ENCODE results near the gene PLG. TPM values are rescaled to one million over a fixed set of nuclear protein-coding genes. Genes with fewer than 3 reads are reported as not detected.

The PLG gene
- total RNA-seq, 2 donors from 2014 or later: not detected

DNA sequence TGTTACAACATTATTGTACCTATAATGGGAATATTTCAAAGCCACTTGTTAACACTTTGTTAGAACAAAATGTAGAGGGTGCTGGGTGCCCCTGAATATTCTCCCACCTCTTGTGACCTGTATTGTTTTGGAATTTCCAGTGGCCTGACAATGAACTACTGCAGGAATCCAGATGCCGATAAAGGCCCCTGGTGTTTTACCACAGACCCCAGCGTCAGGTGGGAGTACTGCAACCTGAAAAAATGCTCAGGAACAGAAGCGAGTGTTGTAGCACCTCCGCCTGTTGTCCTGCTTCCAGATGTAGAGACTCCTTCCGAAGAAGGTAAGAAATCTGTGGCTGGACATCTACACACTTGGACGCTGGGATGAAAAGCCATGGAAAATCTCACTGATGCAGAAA lies 28.9 kb downstream of the PLG start:
- no peak for ATAC-seq (ENCODE audit: insufficient number of reproducible peaks, low FRiP score, low read depth)
- H3K4me1 ChIP-seq (ENCODE audit: control insufficient read depth in 1 of 2, low read depth in 2 of 2): no peaks in the 10 kb centered on the region
- no peak overlapping the region for H3K27ac ChIP-seq
- no peak overlapping the region for H3K4me3 ChIP-seq
- H3K27me3 ChIP-seq (replicated peaks; ENCODE audit: insufficient read depth): no peaks in the 10 kb centered on the region
- no peak for DNase-seq (ENCODE audit: low spot score)
- TF ChIP-seq, protein P1, sequence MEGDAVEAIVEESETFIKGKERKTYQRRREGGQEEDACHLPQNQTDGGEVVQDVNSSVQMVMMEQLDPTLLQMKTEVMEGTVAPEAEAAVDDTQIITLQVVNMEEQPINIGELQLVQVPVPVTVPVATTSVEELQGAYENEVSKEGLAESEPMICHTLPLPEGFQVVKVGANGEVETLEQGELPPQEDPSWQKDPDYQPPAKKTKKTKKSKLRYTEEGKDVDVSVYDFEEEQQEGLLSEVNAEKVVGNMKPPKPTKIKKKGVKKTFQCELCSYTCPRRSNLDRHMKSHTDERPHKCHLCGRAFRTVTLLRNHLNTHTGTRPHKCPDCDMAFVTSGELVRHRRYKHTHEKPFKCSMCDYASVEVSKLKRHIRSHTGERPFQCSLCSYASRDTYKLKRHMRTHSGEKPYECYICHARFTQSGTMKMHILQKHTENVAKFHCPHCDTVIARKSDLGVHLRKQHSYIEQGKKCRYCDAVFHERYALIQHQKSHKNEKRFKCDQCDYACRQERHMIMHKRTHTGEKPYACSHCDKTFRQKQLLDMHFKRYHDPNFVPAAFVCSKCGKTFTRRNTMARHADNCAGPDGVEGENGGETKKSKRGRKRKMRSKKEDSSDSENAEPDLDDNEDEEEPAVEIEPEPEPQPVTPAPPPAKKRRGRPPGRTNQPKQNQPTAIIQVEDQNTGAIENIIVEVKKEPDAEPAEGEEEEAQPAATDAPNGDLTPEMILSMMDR (IDR thresholded peaks at IDR 0.05): no peak
- no peaks in the 10 kb centered on the region for H3K9me3 ChIP-seq
- no peaks in the 10 kb centered on the region for H3K36me3 ChIP-seq

DNA sequence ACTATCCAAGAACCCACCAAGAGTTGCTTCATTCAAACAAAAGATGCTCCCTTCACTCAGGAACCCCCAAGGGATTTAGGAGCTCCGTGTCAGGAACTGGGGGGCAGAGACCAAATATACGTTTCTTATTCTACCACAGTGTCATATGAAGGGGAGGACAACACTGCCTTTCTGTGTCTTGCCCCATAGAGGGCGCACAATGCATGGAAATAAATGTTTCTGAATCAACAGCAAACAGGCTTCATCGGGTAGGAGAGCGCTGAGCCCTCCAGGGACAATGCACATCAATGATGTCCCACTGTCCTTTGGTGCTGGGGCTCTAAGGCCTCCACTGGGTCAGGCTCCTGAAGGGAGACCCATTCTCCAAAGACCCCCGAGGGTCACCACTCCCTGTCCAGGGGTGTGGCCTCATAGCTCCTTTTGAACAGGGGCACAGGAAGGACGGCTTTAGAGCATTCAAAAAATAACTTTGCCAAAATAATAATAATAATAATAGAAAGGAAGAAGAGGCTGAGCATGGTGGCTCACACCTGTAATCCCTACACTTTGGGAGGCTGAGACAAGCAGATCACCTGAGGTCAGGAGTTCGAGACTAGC lies 31.1 kb downstream of the PLG start:
- H3K4me1 ChIP-seq (ENCODE audit: control insufficient read depth in 1 of 2, low read depth in 2 of 2): no peaks in the 10 kb centered on the region
- no peak for DNase-seq (ENCODE audit: low spot score)
- H3K27ac ChIP-seq: no peak overlapping the region
- peak; percentile 30 for ATAC-seq (ENCODE audit: insufficient number of reproducible peaks, low FRiP score, low read depth)
- no peaks in the 10 kb centered on the region for H3K36me3 ChIP-seq
- no peaks in the 10 kb centered on the region for H3K9me3 ChIP-seq
- H3K27me3 ChIP-seq (replicated peaks; ENCODE audit: insufficient read depth): no peaks in the 10 kb centered on the region
- TF ChIP-seq, protein P1 (IDR thresholded peaks at IDR 0.05): peak; percentile 40
- no peak overlapping the region for H3K4me3 ChIP-seq

DNA sequence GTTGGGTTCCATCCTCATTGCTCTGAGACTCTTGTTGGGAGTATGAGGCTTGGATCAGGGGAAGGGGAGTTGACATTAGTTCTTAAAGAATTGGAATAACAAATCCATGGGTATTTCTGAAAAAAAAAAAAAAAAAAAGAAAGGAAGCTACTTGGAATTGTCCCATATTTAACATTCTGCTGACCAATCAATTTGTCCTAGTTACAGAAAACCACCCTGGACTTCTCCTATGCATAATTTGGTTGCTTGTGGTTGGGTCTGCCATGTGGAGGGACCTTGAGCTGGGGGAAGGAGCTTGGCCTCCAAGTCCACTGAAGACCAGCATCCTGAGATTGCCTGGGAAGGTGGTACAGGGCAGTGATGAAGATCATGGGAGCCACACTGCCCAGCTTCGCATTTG lies 32.6 kb downstream of the PLG start:
- TF ChIP-seq, protein P1 (IDR thresholded peaks at IDR 0.05): no peak
- ATAC-seq (ENCODE audit: insufficient number of reproducible peaks, low FRiP score, low read depth) (no peak), DNase-seq (ENCODE audit: low spot score) (no peak)
- Histone ChIP-seq H3K27ac (no peak overlapping the region), H3K4me1 (ENCODE audit: control insufficient read depth in 1 of 2, low read depth in 2 of 2) (no peaks in the 10 kb centered on the region), H3K27me3 (replicated peaks; ENCODE audit: insufficient read depth) (no peaks in the 10 kb centered on the region), H3K36me3 (no peaks in the 10 kb centered on the region), H3K9me3 (no peaks in the 10 kb centered on the region), H3K4me3 (no peak overlapping the region)

DNA sequence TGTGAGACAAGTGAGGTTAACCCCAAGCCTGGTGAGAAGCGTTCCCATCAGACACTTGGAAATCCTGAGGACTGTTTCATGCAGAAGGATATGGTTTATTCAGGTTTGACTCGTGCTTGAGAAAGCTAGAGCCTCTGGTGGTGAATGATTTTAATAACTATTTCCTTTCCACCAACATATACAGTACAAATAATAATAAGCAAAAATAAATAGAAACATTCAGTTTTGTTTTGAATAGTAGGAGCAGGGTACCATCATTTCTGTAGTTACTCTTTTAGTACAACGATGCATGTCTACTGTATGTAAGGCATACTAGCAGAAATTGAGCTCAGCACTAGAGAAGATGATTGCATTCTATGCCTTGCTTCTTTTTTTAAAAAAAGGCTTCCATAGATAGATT lies 33.5 kb downstream of the PLG start:
- DNase-seq (ENCODE audit: low spot score) (no peak), ATAC-seq (ENCODE audit: insufficient number of reproducible peaks, low FRiP score, low read depth) (no peak)
- Histone ChIP-seq H3K27ac (no peak overlapping the region), H3K4me3 (no peak overlapping the region), H3K9me3 (no peaks in the 10 kb centered on the region), H3K27me3 (replicated peaks; ENCODE audit: insufficient read depth) (no peaks in the 10 kb centered on the region), H3K4me1 (ENCODE audit: control insufficient read depth in 1 of 2, low read depth in 2 of 2) (no peaks in the 10 kb centered on the region), H3K36me3 (no peaks in the 10 kb centered on the region)
- TF ChIP-seq, protein P1 (IDR thresholded peaks at IDR 0.05): no peak

DNA sequence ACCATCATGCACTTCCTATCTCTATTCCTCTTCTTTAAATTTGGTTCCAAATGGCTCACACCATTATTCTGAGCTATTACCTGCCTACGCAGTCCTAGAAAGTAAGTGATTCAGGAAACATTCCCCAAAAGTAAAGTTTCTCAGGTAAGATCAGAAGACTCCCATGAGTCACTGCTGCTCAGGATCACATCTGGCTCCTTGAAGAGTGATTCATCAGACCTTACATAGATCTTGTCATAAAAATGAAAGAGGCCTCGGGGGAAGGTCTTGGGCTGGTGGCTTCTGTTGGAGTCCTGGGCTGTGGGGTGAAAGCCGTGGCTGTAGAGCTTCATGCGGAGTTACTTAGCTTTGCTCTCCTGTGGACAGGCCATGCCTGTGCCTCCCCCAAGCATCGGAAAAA lies 35.9 kb downstream of the PLG start:
- Histone ChIP-seq H3K36me3 (no peaks in the 10 kb centered on the region), H3K27me3 (replicated peaks; ENCODE audit: insufficient read depth) (no peaks in the 10 kb centered on the region), H3K27ac (no peak overlapping the region), H3K9me3 (no peaks in the 10 kb centered on the region), H3K4me3 (no peak overlapping the region), H3K4me1 (ENCODE audit: control insufficient read depth in 1 of 2, low read depth in 2 of 2) (no peaks in the 10 kb centered on the region)
- DNase-seq (ENCODE audit: low spot score) (no peak), ATAC-seq (ENCODE audit: insufficient number of reproducible peaks, low FRiP score, low read depth) (no peak)
- TF ChIP-seq, protein P1 (IDR thresholded peaks at IDR 0.05): no peak
